IPS DF 6.9 (cell line): ENCODE results near the gene EMSY.
A peak's percentile ranks its signal among the peaks of the same experiment; 100 is the strongest.
"Not testable (repeated sequence)": the region's sequence is repeated elsewhere in the genome, so short reads cannot be mapped to it uniquely, and the experiment has no call there.

Experiments
- DNase-seq: peaks from one replicate; pipeline ENCODE4 v3.0.0-alpha.2; 2013; ENCODE audit warnings: low read depth, low spot score
- H3K27ac ChIP-seq: one replicate; pipeline ENCODE4 v1.5.1; 2013; ENCODE audit warnings: low read length, control low read depth
- H3K27me3 ChIP-seq: 2 replicates; pipeline ENCODE4 v1.6.1; 2013; ENCODE audit warnings: mild to moderate bottlenecking, low read length; ENCODE audit not compliant: control insufficient read depth, insufficient read depth
- H3K36me3 ChIP-seq: 2 replicates; pipeline ENCODE4 v1.6.1; 2013; ENCODE audit warnings: low read length; ENCODE audit not compliant: control insufficient read depth, insufficient read depth
- H3K4me1 ChIP-seq: 2 replicates; pipeline ENCODE4 v1.6.1; 2013; ENCODE audit warnings: low read length; ENCODE audit not compliant: control insufficient read depth, insufficient read depth
- H3K4me3 ChIP-seq: 2 replicates; pipeline ENCODE4 v1.5.1; 2013; ENCODE audit warnings: mild to moderate bottlenecking, low read length
- H3K9me3 ChIP-seq: 2 replicates; pipeline ENCODE4 v1.6.1; 2013; ENCODE audit warnings: low read length, inconsistent platforms; ENCODE audit not compliant: control insufficient read depth, insufficient read depth
- WGBS: extraction: QIAGEN DNeasy Blood & Tissue Kit; methylation state at CpG from one replicate; pipeline ENCODE4 v1.1.7; 2013; ENCODE audit warnings: mixed read lengths, missing lambda C conversion rate; ENCODE audit not compliant: insufficient read length, insufficient coverage; 5-methylcytosine and 5-hydroxymethylcytosine counted together

Gene EMSY

GRCh38 chr11:76444384-76445120, at the start of gene EMSY:
TSS of gene EMSY (plus strand) at chr11:76445018. CDS start at chr11:76446939, 1,921 bp downstream.
- no peaks in the 10 kb centered on the region for H3K4me1 ChIP-seq
- peak; percentile 99 for DNase-seq
- H3K27ac ChIP-seq, result no peak within 1 kb of the TSS
- H3K4me3 ChIP-seq, result peak within 1 kb of the TSS; percentile 90
- no peaks in the 10 kb centered on the region for H3K9me3 ChIP-seq
- H3K36me3 ChIP-seq, result no peaks in the 10 kb centered on the region
- no peaks in the 10 kb centered on the region for H3K27me3 ChIP-seq
- WGBS, result no CpG with 5 or more reads among the region's 53 CpGs

GRCh38 chr11:76395296-76395695, 49.5 kb upstream of the EMSY start:
- H3K27me3 ChIP-seq, result no peaks in the 10 kb centered on the region
- WGBS, result no CpG with 5 or more reads among the region's 1 CpG
- H3K9me3 ChIP-seq, result no peaks in the 10 kb centered on the region
- no peaks in the 10 kb centered on the region for H3K4me1 ChIP-seq
- no peak for DNase-seq
- no peak overlapping the region for H3K4me3 ChIP-seq
- H3K27ac ChIP-seq, result no peak overlapping the region
- H3K36me3 ChIP-seq, result no peaks in the 10 kb centered on the region

GRCh38 chr11:76397383-76397782, 47.4 kb upstream of the EMSY start:
- H3K9me3 ChIP-seq, result no peaks in the 10 kb centered on the region
- no peak for DNase-seq
- no CpG with 5 or more reads among the region's 3 CpGs for WGBS
- no peaks in the 10 kb centered on the region for H3K36me3 ChIP-seq
- no peak overlapping the region for H3K27ac ChIP-seq
- H3K27me3 ChIP-seq, result no peaks in the 10 kb centered on the region
- no peak overlapping the region for H3K4me3 ChIP-seq
- H3K4me1 ChIP-seq, result no peaks in the 10 kb centered on the region

- Histone ChIP-seq H3K27me3 (no peaks in the 10 kb centered on the region), H3K4me1 (no peaks in the 10 kb centered on the region), H3K27ac (no peak overlapping the region), H3K9me3 (no peaks in the 10 kb centered on the region), H3K36me3 (no peaks in the 10 kb centered on the region), H3K4me3 (no peak overlapping the region)
- no CpG with 5 or more reads among the region's 1 CpG for WGBS
- DNase-seq, result no peak
These were observed 43.9 kb upstream of the EMSY start for GRCh38 chr11:76400967-76401366.

- not testable (repeated sequence) for H3K27ac ChIP-seq, H3K27me3 ChIP-seq, H3K4me1 ChIP-seq, H3K9me3 ChIP-seq, DNase-seq, H3K36me3 ChIP-seq, H3K4me3 ChIP-seq
- WGBS, result no CpG with 5 or more reads among the region's 8 CpGs
These were observed 43.3 kb upstream of the EMSY start for GRCh38 chr11:76401484-76401883.

DNA sequence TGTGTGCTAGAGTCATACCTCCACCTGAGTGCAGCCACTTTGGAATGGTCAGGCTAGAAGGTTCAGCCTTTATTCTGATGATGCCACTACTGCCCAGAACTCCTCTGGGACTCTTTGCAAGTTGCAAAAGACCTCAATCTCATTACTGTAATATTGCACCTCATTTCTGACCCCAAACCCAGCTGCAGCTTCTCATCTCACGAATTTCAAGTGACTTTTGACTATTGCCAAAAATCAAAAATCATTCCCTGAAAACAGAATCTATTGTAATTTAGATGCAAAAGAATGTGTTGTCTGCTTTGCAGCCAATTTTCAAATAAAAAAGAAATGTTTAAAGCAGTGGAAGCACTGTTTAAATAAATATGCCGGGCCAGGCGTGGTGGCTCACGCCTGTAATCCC, 38.5 kb upstream of the EMSY start:
- Histone ChIP-seq H3K27me3 (no peaks in the 10 kb centered on the region), H3K27ac (no peak overlapping the region)
- no CpG with 5 or more reads among the region's 4 CpGs for WGBS

DNA sequence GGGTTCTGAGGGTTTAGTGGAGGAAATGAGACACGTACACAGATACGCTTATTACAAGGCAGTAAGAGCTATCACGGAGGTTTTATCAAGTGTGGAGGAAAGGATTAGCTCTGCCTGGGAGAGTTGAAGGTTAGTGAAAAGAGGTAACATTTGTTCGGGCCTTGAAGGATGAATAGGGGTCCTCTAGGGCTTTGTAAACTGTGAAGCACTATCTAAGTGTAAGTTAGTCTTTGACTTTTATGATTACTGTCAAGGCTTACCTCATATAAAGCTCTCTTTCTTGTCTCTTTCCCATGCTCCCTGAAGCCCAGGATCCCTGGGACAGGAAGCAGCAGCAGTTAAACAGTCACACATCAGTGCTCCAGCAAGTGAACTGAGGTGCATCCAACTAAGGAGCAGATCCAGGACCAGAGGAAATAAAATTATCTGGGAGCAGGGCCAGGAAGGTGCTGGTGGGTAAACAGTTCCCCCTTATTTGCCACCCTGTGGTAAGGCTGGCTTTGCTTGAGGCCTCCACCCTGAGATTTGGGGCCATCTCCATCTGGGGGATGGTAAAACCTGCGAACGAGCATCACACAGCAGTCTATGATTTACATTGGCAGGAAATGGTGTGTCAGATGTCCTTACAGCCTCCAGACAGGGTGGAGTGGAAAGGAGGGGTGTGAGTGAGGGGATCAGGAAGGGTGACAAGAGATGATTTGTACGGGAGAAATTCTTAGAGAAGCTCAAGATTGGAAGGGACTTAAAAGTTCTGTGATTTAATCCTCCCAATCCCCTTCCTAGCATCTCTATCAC, 36.5 kb upstream of the EMSY start:
- WGBS, result no CpG with 5 or more reads among the region's 7 CpGs
- H3K9me3 ChIP-seq, result no peaks in the 10 kb centered on the region

More for the DNA sequence above, 38.5 kb upstream of the EMSY start:
- Histone ChIP-seq H3K36me3 (no peaks in the 10 kb centered on the region), H3K4me1 (no peaks in the 10 kb centered on the region), H3K4me3 (no peak overlapping the region), H3K9me3 (no peaks in the 10 kb centered on the region)
- no peak for DNase-seq

GRCh38 chr11:76410851-76411357, 33.9 kb upstream of the EMSY start:
- DNase-seq, result no peak
- no peaks in the 10 kb centered on the region; the same call in 1 of the 2 replicates for H3K27me3 ChIP-seq
- H3K9me3 ChIP-seq, result no peaks in the 10 kb centered on the region
- no peak overlapping the region for H3K4me3 ChIP-seq
- H3K4me1 ChIP-seq, result no peaks in the 10 kb centered on the region
- WGBS, result no CpG with 5 or more reads among the region's 10 CpGs
- no peak overlapping the region for H3K27ac ChIP-seq
- no peaks in the 10 kb centered on the region for H3K36me3 ChIP-seq

More for the DNA sequence above, 36.5 kb upstream of the EMSY start:
- no peaks in the 10 kb centered on the region for H3K36me3 ChIP-seq
- no peak overlapping the region for H3K4me3 ChIP-seq
- H3K27me3 ChIP-seq, result no peaks in the 10 kb centered on the region; the same call in 1 of the 2 replicates
- DNase-seq, result no peak
- no peak overlapping the region for H3K27ac ChIP-seq
- no peaks in the 10 kb centered on the region for H3K4me1 ChIP-seq

DNA sequence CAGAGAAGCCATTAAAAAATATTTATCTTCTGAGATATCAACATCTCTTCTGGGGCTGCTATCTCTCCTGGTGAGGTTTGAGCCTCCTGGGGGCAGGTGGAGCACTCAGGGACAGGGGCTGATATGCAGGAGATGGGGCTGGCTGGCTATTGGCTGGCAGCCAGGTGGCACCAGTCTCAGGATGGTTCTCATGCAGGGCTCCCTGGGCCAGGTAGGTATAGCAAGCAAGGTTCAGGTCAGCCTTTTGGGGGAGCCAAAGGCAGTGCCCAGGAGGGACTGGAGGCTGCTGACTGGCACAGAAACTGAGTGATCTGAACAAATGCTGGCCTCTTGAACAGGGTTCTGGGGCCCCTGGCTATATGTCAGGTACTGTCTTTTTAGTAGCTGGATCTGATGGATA, 29.7 kb upstream of the EMSY start:
- Histone ChIP-seq H3K9me3 (no peaks in the 10 kb centered on the region), H3K27ac (no peak overlapping the region), H3K4me3 (no peak overlapping the region), H3K27me3 (no peaks in the 10 kb centered on the region; the same call in 1 of the 2 replicates), H3K4me1 (no peaks in the 10 kb centered on the region), H3K36me3 (no peaks in the 10 kb centered on the region)
- DNase-seq, result no peak

DNA sequence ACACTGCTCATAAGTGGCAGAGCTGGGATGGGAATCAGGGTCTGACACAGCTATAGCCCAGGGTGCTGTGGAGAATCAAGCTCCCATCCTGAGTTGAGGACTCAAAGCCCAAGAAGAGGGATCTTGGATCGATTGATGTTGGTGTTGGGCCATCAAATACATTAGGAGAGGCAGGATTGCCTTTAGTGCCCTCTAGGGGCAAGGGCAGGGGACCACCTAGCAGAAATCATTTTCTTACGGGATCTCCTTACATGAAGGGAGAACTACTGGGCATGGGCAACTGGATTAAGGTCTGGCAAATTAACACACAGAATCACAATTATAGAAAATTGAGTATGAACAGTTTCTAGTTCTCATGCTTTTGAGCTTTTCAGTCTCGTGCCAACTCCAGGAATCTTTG, 24.9 kb upstream of the EMSY start:
- Histone ChIP-seq H3K4me3 (no peak overlapping the region), H3K9me3 (no peaks in the 10 kb centered on the region), H3K4me1 (0 out of 2 replicates have a peak, but pooled peaks cover 1% of the 10 kb centered on the region), H3K36me3 (no peaks in the 10 kb centered on the region), H3K27me3 (no peaks in the 10 kb centered on the region), H3K27ac (no peak overlapping the region)
- DNase-seq, result no peak
- no CpG with 5 or more reads among the region's 3 CpGs for WGBS
